B cell (primary cell): Measurements from ENCODE around the gene KDM3A. TPM values are rescaled to one million over a fixed set of nuclear protein-coding genes. Genes with fewer than 3 reads are reported as not detected.

Source experiments
- ATAC-seq: fragments of 200-7000 bp; cut with Tn5 transposase; one replicate; pipeline ENCODE4 v1.10.0; 2021; ENCODE audit warnings: low read depth, mild to moderate bottlenecking, moderate number of reproducible peaks, moderate library complexity
- CTCF ChIA-PET: fragments of 350-600 bp; sonication (Branson Sonifier 250); formaldehyde crosslinking; loops from one replicate; lab custom pipeline; 2021; ENCODE audit warnings: antibody characterized with exemption, inconsistent platforms; lab: Charles Lee
- POLR2A ChIA-PET: fragments of 350-600 bp; sonication (Branson Sonifier 250); formaldehyde crosslinking; loops from one replicate; lab custom pipeline; 2021; ENCODE audit warnings: antibody characterized with exemption; lab: Charles Lee
- DNase-seq: peaks from one replicate; pipeline ENCODE4 v3.0.0; 2013
- H2AFZ ChIP-seq: 2 replicates; pipeline ENCODE4 v1.6.1; 2012; ENCODE audit warnings: mild to moderate bottlenecking, low read depth, low read length; ENCODE audit not compliant: insufficient read depth, poor library complexity, severe bottlenecking
- H3K27ac ChIP-seq, 2 donors: 1 replicate in 1 of 2; 2 replicates in 1 of 2; pipeline ENCODE4 v1.5.1; 2012 to 2013; ENCODE audit warnings: low read length in 2 of 2, mild to moderate bottlenecking in 2 of 2, moderate library complexity in 1 of 2
- H3K27me3 ChIP-seq, 4 experiments: fragments of 200-600 bp in 1 of 4; sonication (generic) in 1 of 4; replicated peaks in 1 of 4; 1 replicate in 2 of 4; 2 replicates in 2 of 4; pipeline versions ENCODE4 v1.6.1 to v1.7.0; 2013 to 2016; ENCODE audit warnings: low read length in 3 of 4, mild to moderate bottlenecking in 2 of 4, mixed read lengths in 1 of 4, moderate library complexity in 1 of 4; ENCODE audit not compliant: insufficient read depth in 4 of 4, control insufficient read depth in 3 of 4; ENCODE audit errors: control extremely low read depth in 1 of 4
- H3K36me3 ChIP-seq, 2 experiments: replicated peaks in 1 of 2; 1 replicate in 1 of 2; 2 replicates in 1 of 2; pipeline versions ENCODE4 v1.6.1 to v1.7.1; 2013; ENCODE audit warnings: low read length in 1 of 2; ENCODE audit not compliant: insufficient read depth in 2 of 2, control insufficient read depth in 1 of 2; ENCODE audit errors: control extremely low read depth in 1 of 2, extremely low read depth in 1 of 2
- H3K4me1 ChIP-seq, 2 donors: fragments of 200-600 bp in 1 of 2; sonication (generic) in 1 of 2; 1 replicate in 1 of 2; 2 replicates in 1 of 2; pipeline versions ENCODE4 v1.5.1 to v1.6.1; 2013 to 2017; ENCODE audit warnings: low read length in 2 of 2; ENCODE audit not compliant: control insufficient read depth in 2 of 2, insufficient read depth in 2 of 2
- H3K4me2 ChIP-seq: replicated peaks from 2 replicates; pipeline ENCODE3; 2012; ENCODE audit warnings: mild to moderate bottlenecking, low read depth, low read length; ENCODE audit not compliant: poor library complexity, severe bottlenecking
- H3K4me3 ChIP-seq, 5 experiments: fragments of 200-600 bp in 1 of 5; sonication (generic) in 1 of 5; 1 replicate in 3 of 5; 2 replicates in 2 of 5; pipeline versions ENCODE4 v1.5.1 to v1.7.0; 2011 to 2016; ENCODE audit warnings: low read length in 4 of 5, mild to moderate bottlenecking in 4 of 5, low read depth in 2 of 5, control low read depth in 1 of 5, moderate library complexity in 1 of 5; ENCODE audit not compliant: insufficient read depth in 1 of 5; ENCODE audit errors: control extremely low read depth in 1 of 5, extremely low read depth in 1 of 5
- H3K79me2 ChIP-seq: fragments of 200-600 bp; sonication (generic); one replicate; pipeline ENCODE4 v1.6.0; 2016; ENCODE audit warnings: low read length; ENCODE audit not compliant: control insufficient read depth, insufficient read depth
- H3K9ac ChIP-seq: fragments of 200-600 bp; sonication (generic); 2 replicates; pipeline ENCODE4 v1.6.1; 2017; ENCODE audit warnings: mild to moderate bottlenecking, low read length, moderate library complexity
- H3K9me3 ChIP-seq, 3 donors: one replicate each; pipeline versions ENCODE4 v1.6.1 to v1.7.1; 2013; ENCODE audit warnings: low read length in 2 of 3; ENCODE audit not compliant: control insufficient read depth in 2 of 3, insufficient read depth in 1 of 3; ENCODE audit errors: control extremely low read depth in 1 of 3
- H4K20me1 ChIP-seq: 2 replicates; pipeline ENCODE4 v1.6.0; 2012; ENCODE audit warnings: mild to moderate bottlenecking, low read length; ENCODE audit not compliant: insufficient read depth, control insufficient read depth, poor library complexity, severe bottlenecking
- H3K27ac Mint-ChIP-seq: one replicate; pipeline ENCODE4 v1.8.0; 2021; ENCODE audit warnings: mixed read lengths
- H3K27me3 Mint-ChIP-seq: one replicate; pipeline ENCODE4 v1.8.0; 2021; ENCODE audit warnings: mixed read lengths
- H3K4me1 Mint-ChIP-seq: one replicate; pipeline ENCODE4 v1.8.0; 2021; ENCODE audit warnings: mixed read lengths
- H3K4me3 Mint-ChIP-seq: one replicate; pipeline ENCODE4 v1.8.0; 2021; ENCODE audit warnings: mixed read lengths
- H3K9me3 Mint-ChIP-seq: one replicate; pipeline ENCODE4 v1.8.0; 2022; ENCODE audit warnings: mixed read lengths; ENCODE audit not compliant: insufficient read depth
- CTCF ChIP-seq: fragments of 200-600 bp; IDR thresholded peaks from one replicate; pipeline ENCODE4 v1.8.0; 2022; ENCODE audit warnings: antibody characterized with exemption, mild to moderate bottlenecking
- EZH2 ChIP-seq: IDR thresholded peaks from 2 replicates; pipeline ENCODE4 v1.6.1; 2012; ENCODE audit warnings: borderline replicate concordance, low read depth, mild to moderate bottlenecking, moderate library complexity, low read length; ENCODE audit not compliant: insufficient read depth, poor library complexity, severe bottlenecking
- WGBS: methylation state at CpG from one replicate; pipeline ENCODE4 v1.1.5; 2013; ENCODE audit warnings: missing lambda C conversion rate; ENCODE audit not compliant: insufficient coverage; 5-methylcytosine and 5-hydroxymethylcytosine counted together
- intact Hi-C: fragments of 100-400 bp; cut with micrococcal nuclease; formaldehyde crosslinking; loops from one replicate; pipeline ENCODE4 v1.10.0; 2022
- polyA plus RNA-seq: library from polyadenylated mRNA; depleted of rRNA; stranded (reverse); fragments of >200 nt; gene quantifications from 2 replicates; pipeline ENCODE4 v1.2.3, GENCODE V29; 2012
- total RNA-seq, 2 donors: library from RNA; stranded (reverse); fragments of 120-200 nt in 1 of 2; gene quantifications; 1 replicate in 1 of 2; 2 replicates in 1 of 2; pipeline versions ENCODE4 v1.2.3 to v1.2.4, GENCODE V29; 2013 to 2022

KDM3A gene
- total and polyA plus RNA-seq, 2 donors (not counting 1 experiment from before 2014, with no cell fraction given) = 27.7 to 107 TPM

- no peaks in the 10 kb centered on the region for H4K20me1 ChIP-seq
- no peaks in the 10 kb centered on the region for H3K79me2 ChIP-seq
- CTCF ChIA-PET = no interaction called here
- ATAC-seq = no peak
- WGBS = 88% methylated on average over 2 of the region's 7 CpGs
- intact Hi-C loops = no loop called here
- no peaks in the 10 kb centered on the region for H3K9me3 ChIP-seq
- TF ChIP-seq CTCF (no peak), EZH2 (no peak)
- Mint-ChIP-seq H3K9me3 (no peaks in the 10 kb centered on the region), H3K4me1 (peaks cover 9% of the 10 kb centered on the region), H3K4me3 (no peak overlapping the region), H3K27me3 (no peaks in the 10 kb centered on the region), H3K27ac (no peak overlapping the region)
- no peak overlapping the region for H3K4me3 ChIP-seq
- no peak overlapping the region for H2AFZ ChIP-seq
- DNase-seq = no peak
- peaks cover 0 to 4% of the 10 kb centered on the region in 2 donors for H3K4me1 ChIP-seq
- peaks cover 20 to 83% of the 10 kb centered on the region in 2 experiments for H3K36me3 ChIP-seq
- POLR2A ChIA-PET = no interaction called here
- H3K4me2 ChIP-seq = no peak overlapping the region
- H3K27ac ChIP-seq = no peak overlapping the region
- no peak overlapping the region for H3K9ac ChIP-seq
- H3K27me3 ChIP-seq = no peaks in the 10 kb centered on the region
Measured at GRCh38 chr2:86488561-86489250, 47.5 kb downstream of the KDM3A start.

GRCh38 chr2:86489542-86489941 lies 48.4 kb downstream of the KDM3A start:
- CTCF ChIA-PET = no interaction called here
- ATAC-seq = no peak
- no peak overlapping the region for H3K4me3 ChIP-seq
- H3K36me3 ChIP-seq = peaks cover 12 to 78% of the 10 kb centered on the region in 2 experiments
- H3K4me1 ChIP-seq = peaks cover 0 to 8% of the 10 kb centered on the region in 2 donors
- no peak for DNase-seq
- no peak overlapping the region for H2AFZ ChIP-seq
- Mint-ChIP-seq H3K27ac (peak overlapping the region; percentile 4), H3K9me3 (no peaks in the 10 kb centered on the region), H3K4me3 (no peak overlapping the region), H3K27me3 (no peaks in the 10 kb centered on the region), H3K4me1 (peaks cover 14% of the 10 kb centered on the region)
- WGBS = 100% methylated on average over 1 of the region's 3 CpGs
- no peak overlapping the region for H3K9ac ChIP-seq
- no peaks in the 10 kb centered on the region for H3K27me3 ChIP-seq
- POLR2A ChIA-PET = no interaction called here
- H3K9me3 ChIP-seq = no peaks in the 10 kb centered on the region
- no peak overlapping the region for H3K4me2 ChIP-seq
- no peak overlapping the region for H3K27ac ChIP-seq
- intact Hi-C loops = no loop called here
- no peaks in the 10 kb centered on the region for H4K20me1 ChIP-seq
- TF ChIP-seq EZH2 (no peak), CTCF (no peak)
- no peaks in the 10 kb centered on the region for H3K79me2 ChIP-seq
